SK-N-SH treated with all-trans-retinoic acid at 6 μM for 48 hours (cell line): Measurements from ENCODE around the gene MORN2.

Experiments
- ATAC-seq: fragments of 200-7000 bp; cut with Tn5 transposase; 3 replicates; pipeline ENCODE4 v1.9.1; 2020; ENCODE audit warnings: mild to moderate bottlenecking, moderate library complexity
- ARNTL ChIP-seq: fragments of 450-650 bp; formaldehyde crosslinking; IDR thresholded peaks from 2 replicates; pipeline ENCODE4 v1.5.0; 2020; ENCODE audit warnings: low read depth, mild to moderate bottlenecking, moderate library complexity, borderline replicate concordance
- CSDC2 ChIP-seq: fragments of 250-450 bp; sonication (Bioruptor Pico); IDR thresholded peaks from 2 replicates; pipeline ENCODE4 v1.5.0; 2020; ENCODE audit warnings: mild to moderate bottlenecking, moderate library complexity
- CSRNP3 ChIP-seq: fragments of 250-450 bp; sonication (Bioruptor Pico); IDR thresholded peaks from 2 replicates; pipeline ENCODE4 v1.5.1; 2021; ENCODE audit warnings: mild to moderate bottlenecking, moderate library complexity
- ESRRG ChIP-seq: fragments of 250-450 bp; sonication (Bioruptor Pico); IDR thresholded peaks from 2 replicates; pipeline ENCODE4 v1.6.1; 2021; ENCODE audit warnings: mild to moderate bottlenecking
- OSR1 ChIP-seq: fragments of 250-450 bp; sonication (Bioruptor Pico); IDR thresholded peaks from 2 replicates; pipeline ENCODE4 v1.8.0; 2022; ENCODE audit warnings: moderate library complexity, mild to moderate bottlenecking, inconsistent platforms
- POU6F1 ChIP-seq: fragments of 250-450 bp; sonication (Bioruptor Pico); IDR thresholded peaks from 2 replicates; pipeline ENCODE4 v1.8.0; 2021; ENCODE audit warnings: low read depth, mild to moderate bottlenecking, moderate library complexity, borderline replicate concordance
- PPARA ChIP-seq: fragments of 250-450 bp; sonication (Bioruptor Pico); IDR thresholded peaks from 2 replicates; pipeline ENCODE4 v1.5.0; 2020; ENCODE audit warnings: mild to moderate bottlenecking, borderline replicate concordance
- RARB ChIP-seq: fragments of 250-450 bp; sonication (Bioruptor Pico); IDR thresholded peaks from 2 replicates; pipeline ENCODE4 v1.8.0; 2021; ENCODE audit warnings: mild to moderate bottlenecking, moderate library complexity
- TCF4 ChIP-seq: fragments of 250-450 bp; sonication (Bioruptor Pico); IDR thresholded peaks from 2 replicates; pipeline ENCODE4 v1.8.0; 2021; ENCODE audit warnings: mild to moderate bottlenecking, moderate library complexity, borderline replicate concordance
- TOX ChIP-seq: fragments of 250-450 bp; sonication (Bioruptor Pico); IDR thresholded peaks from 2 replicates; pipeline ENCODE4 v1.8.0; 2021; ENCODE audit warnings: mild to moderate bottlenecking, moderate library complexity, borderline replicate concordance
- TSHZ2 ChIP-seq: fragments of 250-450 bp; sonication (Bioruptor Pico); IDR thresholded peaks from 2 replicates; pipeline ENCODE4 v1.5.0; 2020; ENCODE audit warnings: mild to moderate bottlenecking, moderate library complexity
- ZC3H10 ChIP-seq: fragments of 250-450 bp; sonication (Bioruptor Pico); IDR thresholded peaks from 2 replicates; pipeline ENCODE4 v1.5.1; 2021; ENCODE audit warnings: mild to moderate bottlenecking, moderate library complexity
- ZFP3 ChIP-seq: fragments of 250-450 bp; sonication (Bioruptor Pico); IDR thresholded peaks from 2 replicates; pipeline ENCODE4 v1.5.0; 2020; ENCODE audit warnings: mild to moderate bottlenecking, moderate library complexity
- ZFP30 ChIP-seq: fragments of 450-650 bp; formaldehyde crosslinking; IDR thresholded peaks from 2 replicates; pipeline ENCODE4 v1.5.0; 2022; ENCODE audit warnings: mild to moderate bottlenecking, moderate library complexity
- ZNF70 ChIP-seq: fragments of 450-650 bp; formaldehyde crosslinking; IDR thresholded peaks from 2 replicates; pipeline ENCODE4 v1.5.0; 2020; ENCODE audit warnings: mild to moderate bottlenecking, moderate library complexity
- ZNF8 ChIP-seq: fragments of 450-650 bp; formaldehyde crosslinking; IDR thresholded peaks from 2 replicates; pipeline ENCODE4 v1.5.0; 2020; ENCODE audit warnings: mild to moderate bottlenecking, moderate library complexity

MORN2 gene

GRCh38 chr2:38836791-38837190, 39.0 kb upstream of the MORN2 start (continued):
- TF ChIP-seq RARB (CRISPR knock-in tag), result no peak

GRCh38 chr2:38850045-38850444, 25.7 kb upstream of the MORN2 start:
- TF ChIP-seq RARB (CRISPR knock-in tag) (no peak), TSHZ2 (CRISPR knock-in tag) (no peak), ZFP30 (no peak), TCF4 (no peak)
- ATAC-seq, result no peak

- no peak for ATAC-seq
- TF ChIP-seq OSR1 (CRISPR knock-in tag) (no peak), CSDC2 (CRISPR knock-in tag) (no peak), ZC3H10 (CRISPR knock-in tag) (no peak), CSRNP3 (CRISPR knock-in tag) (no peak), RARB (CRISPR knock-in tag) (no peak), ARNTL (CRISPR knock-in tag) (no peak), TCF4 (no peak), ZFP3 (no peak)
- TF ChIP-seq, all 23 proteins: peak for 0
These were observed 19.6 kb upstream of the MORN2 start for GRCh38 chr2:38856165-38856564.

GRCh38 chr2:38862476-38862875, 13.3 kb upstream of the MORN2 start:
- TF ChIP-seq ZNF8 (CRISPR knock-in tag) (no peak), ZNF70 (no peak), POU6F1 (CRISPR knock-in tag) (no peak), ZFP3 (no peak), ZFP30 (no peak), TOX (CRISPR knock-in tag) (no peak), CSDC2 (CRISPR knock-in tag) (no peak), PPARA (CRISPR knock-in tag) (no peak)
- ATAC-seq, result no peak

- TF ChIP-seq TSHZ2 (CRISPR knock-in tag) (0 out of 2 replicates have a peak, but pooled peaks have one; percentile 14), PPARA (CRISPR knock-in tag) (no peak), ESRRG (CRISPR knock-in tag) (no peak)
- no peak for ATAC-seq
These were observed 12.6 kb upstream of the MORN2 start for GRCh38 chr2:38863061-38863695.
